ENCODE results near the gene FAM53B. TPM values are rescaled to one million over a fixed set of nuclear protein-coding genes. Genes with fewer than 3 reads are reported as not detected.

FAM53B gene
- total RNA-seq, 1 experiment from 2014 or later = 9.8 TPM

DNA sequence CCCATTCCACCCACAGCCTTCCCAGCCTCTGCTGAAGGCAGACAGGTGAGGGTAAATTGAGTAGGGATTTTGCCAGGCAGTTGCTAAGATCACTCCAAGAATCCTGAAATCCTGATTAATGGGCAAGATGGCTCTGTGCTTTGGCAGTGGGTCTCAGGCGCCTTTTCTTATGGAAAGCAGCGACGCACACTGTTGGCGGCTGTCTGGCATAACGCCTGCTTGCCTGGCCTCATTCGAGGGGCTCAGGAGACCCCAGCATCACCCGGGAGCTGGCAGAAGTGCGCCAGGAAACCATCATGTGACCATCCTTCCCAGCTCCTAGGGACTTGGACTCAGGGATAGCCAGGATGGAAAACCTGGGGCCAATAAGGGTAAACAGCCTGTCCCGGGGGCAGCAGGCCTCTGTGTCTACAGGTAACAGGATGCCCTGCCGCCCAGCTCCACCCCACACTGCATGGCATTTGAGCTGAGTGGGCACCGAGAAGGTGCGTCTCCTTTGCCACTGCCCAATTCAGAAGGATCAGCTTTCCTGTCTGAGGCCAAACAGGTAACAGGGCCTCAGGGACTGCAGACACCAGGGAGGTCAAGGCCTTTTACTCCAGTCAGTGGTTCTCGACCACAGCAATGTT, 98.6 kb downstream of the FAM53B start:
- Histone ChIP-seq H3K4me1 (replicated peaks; ENCODE audit: insufficient read depth) (peaks cover 16% of the 10 kb centered on the region), H3K27me3 (ENCODE audit: insufficient read depth, low read depth) (no peaks in the 10 kb centered on the region), H3F3A (ENCODE audit: insufficient read depth, low read depth) (no peaks in the 10 kb centered on the region), H3K9me3 (ENCODE audit: insufficient read depth, low read depth) (no peaks in the 10 kb centered on the region), H3K79me2 (ENCODE audit: low read depth) (no peaks in the 10 kb centered on the region), H3K4me2 (no peak overlapping the region), H3K36me3 (ENCODE audit: low read depth) (no peaks in the 10 kb centered on the region), H4K20me1 (ENCODE audit: insufficient read depth) (no peaks in the 10 kb centered on the region), H3K27ac (no peak overlapping the region), H2AFZ (no peak overlapping the region), H3K4me3 (no peak overlapping the region), H3K9me2 (ENCODE audit: insufficient read depth) (no peaks in the 10 kb centered on the region)
- intact Hi-C loops (cut with micrococcal nuclease; ENCODE audit: unreplicated experiment) = no loop called here
- no TSS peak for BruUV-seq (replicated peaks)
- ChIA-PET POLR2A (ENCODE audit: unreplicated experiment) (no interaction called here), CTCF (interaction anchor here (0.6 to 0.7 kb wide), 2 partner anchors 19 to 190 kb away, joined by 3 read pairs; no protein-coding TSS in a partner anchor)
- TF ChIP-seq EZH2 (IDR thresholded peaks at IDR 0.05; ENCODE audit: low read depth) (no peak), CTCF (conservative IDR thresholded peaks at IDR 0.05) (no peak)
- DNase-seq = no peak

- Histone ChIP-seq H3K27me3 (ENCODE audit: insufficient read depth, low read depth) (no peaks in the 10 kb centered on the region), H3K4me2 (no peak overlapping the region), H3K27ac (no peak overlapping the region), H3K9me3 (ENCODE audit: insufficient read depth, low read depth) (no peaks in the 10 kb centered on the region), H3F3A (ENCODE audit: insufficient read depth, low read depth) (no peaks in the 10 kb centered on the region), H4K20me1 (ENCODE audit: insufficient read depth) (no peaks in the 10 kb centered on the region), H3K9me2 (ENCODE audit: insufficient read depth) (no peaks in the 10 kb centered on the region), H2AFZ (no peak overlapping the region), H3K4me3 (no peak overlapping the region), H3K36me3 (ENCODE audit: low read depth) (no peaks in the 10 kb centered on the region), H3K4me1 (replicated peaks; ENCODE audit: insufficient read depth) (peaks cover 16% of the 10 kb centered on the region), H3K79me2 (ENCODE audit: low read depth) (no peaks in the 10 kb centered on the region)
- ChIA-PET POLR2A (ENCODE audit: unreplicated experiment) (no interaction called here), CTCF (interaction anchor here (0.7 kb wide), 1 partner anchor 189 kb away, joined by 3 read pairs; no protein-coding TSS in a partner anchor)
- BruUV-seq (replicated peaks) = no TSS peak
- DNase-seq = no peak
- intact Hi-C loops (cut with micrococcal nuclease; ENCODE audit: unreplicated experiment) = no loop called here
- TF ChIP-seq EZH2 (IDR thresholded peaks at IDR 0.05; ENCODE audit: low read depth) (no peak), CTCF (conservative IDR thresholded peaks at IDR 0.05) (no peak)
Measured at GRCh38 chr10:124644771-124645415, 99.3 kb downstream of the FAM53B start.

GRCh38 chr10:124644236-124644635, 99.9 kb downstream of the FAM53B start:
- no peaks in the 10 kb centered on the region for H3K36me3 ChIP-seq (ENCODE audit: low read depth)
- no peak overlapping the region for H3K27ac ChIP-seq
- H3K79me2 ChIP-seq (ENCODE audit: low read depth) = no peaks in the 10 kb centered on the region
- peaks cover 16% of the 10 kb centered on the region for H3K4me1 ChIP-seq (replicated peaks; ENCODE audit: insufficient read depth)
- DNase-seq = no peak
- intact Hi-C loops (cut with micrococcal nuclease; ENCODE audit: unreplicated experiment) = no loop called here
- no peak overlapping the region for H3K4me3 ChIP-seq
- no peaks in the 10 kb centered on the region for H3F3A ChIP-seq (ENCODE audit: insufficient read depth, low read depth)
- H3K9me3 ChIP-seq (ENCODE audit: insufficient read depth, low read depth) = no peaks in the 10 kb centered on the region
- BruUV-seq (replicated peaks) = no TSS peak
- no peaks in the 10 kb centered on the region for H3K9me2 ChIP-seq (ENCODE audit: insufficient read depth)
- TF ChIP-seq EZH2 (IDR thresholded peaks at IDR 0.05; ENCODE audit: low read depth) (no peak), CTCF (conservative IDR thresholded peaks at IDR 0.05) (no peak)
- no peak overlapping the region for H2AFZ ChIP-seq
- POLR2A ChIA-PET (ENCODE audit: unreplicated experiment) = no interaction called here
- CTCF ChIA-PET = no interaction called here
- no peak overlapping the region for H3K4me2 ChIP-seq
- H3K27me3 ChIP-seq (ENCODE audit: insufficient read depth, low read depth) = no peaks in the 10 kb centered on the region
- no peaks in the 10 kb centered on the region for H4K20me1 ChIP-seq (ENCODE audit: insufficient read depth)
